Testis (tissue), 3 donors: ENCODE results near the gene HSH2D. TPM values are rescaled to one million over a fixed set of nuclear protein-coding genes. Genes with fewer than 3 reads are reported as not detected.

Experiments used
- DNase-seq: peaks from one replicate; pipeline ENCODE4 v3.0.0-alpha.2; 2019
- H3K27ac ChIP-seq, 2 donors: fragments of 200-600 bp; sonication (generic); one replicate each; pipeline ENCODE4 v1.5.1; 2019
- H3K27me3 ChIP-seq: fragments of 200-600 bp; sonication (generic); one replicate; pipeline ENCODE4 v1.5.1; 2019
- H3K36me3 ChIP-seq: fragments of 200-600 bp; sonication (generic); one replicate; pipeline ENCODE4 v1.5.1; 2017; ENCODE audit warnings: low read depth; ENCODE audit errors: missing control alignments
- H3K4me1 ChIP-seq: fragments of 200-600 bp; sonication (generic); one replicate; pipeline ENCODE4 v1.5.1; 2019
- H3K4me3 ChIP-seq, 2 donors: fragments of 200-600 bp; sonication (generic); one replicate each; pipeline ENCODE4 v1.5.1; 2017 to 2019
- H3K9me3 ChIP-seq: fragments of 200-600 bp; sonication (generic); one replicate; pipeline ENCODE4 v1.5.1; 2017
- CTCF ChIP-seq, 3 experiments: fragments of 450-650 bp in 2 of 3; fragments of 200-600 bp in 1 of 3; sonication (generic) in 1 of 3; IDR thresholded peaks; one replicate each; pipeline ENCODE4 v1.5.1; 2016 to 2019; ENCODE audit warnings: antibody characterized with exemption in 3 of 3, mild to moderate bottlenecking in 2 of 3, moderate library complexity in 1 of 3
- POLR2A ChIP-seq: fragments of 450-650 bp; IDR thresholded peaks from one replicate; pipeline ENCODE4 v1.6.1; 2017; ENCODE audit warnings: antibody characterized with exemption, mild to moderate bottlenecking, moderate library complexity
- WGBS, 2 donors: methylation state at CpG; one replicate each; pipeline ENCODE4 v1.1.5; 2018; 5-methylcytosine and 5-hydroxymethylcytosine counted together
- intact Hi-C: fragments of 100-400 bp; cut with DNase I; formaldehyde crosslinking; loops from one replicate; pipeline ENCODE4 v1.15.1; 2023; ENCODE audit warnings: low total_unique reads
- polyA plus RNA-seq: library from polyadenylated mRNA; stranded (reverse); fragments of 350-450 nt; fragmentation: Illumina TruSeq; extraction: RNeasy Lipid Tissue Mini Kit (QIAGEN cat#74804); gene quantifications from one replicate; pipeline ENCODE4 v1.2.3, GENCODE V29; 2014; ENCODE audit warnings: low read depth, low replicate concordance; ENCODE audit not compliant: insufficient read depth
- total RNA-seq, 2 donors: library from RNA; depleted of rRNA; stranded (reverse); fragments of >200 nt; gene quantifications; one replicate each; pipeline ENCODE4 v1.2.3, GENCODE V29; 2016

HSH2D gene
- total and polyA plus RNA-seq, 3 donors from 2014 or later = 0.55 to 1.6 (median 0.68) TPM

GRCh38 chr19:16133818-16134217 is 9.7 kb upstream of the HSH2D start:
- no peak overlapping the region for H3K4me3 ChIP-seq
- WGBS, 2 donors = 95 to 100% methylated on average over 2 to 4 of the region's 4 CpGs
- H3K27ac ChIP-seq = no peak overlapping the region
- no peaks in the 10 kb centered on the region for H3K36me3 ChIP-seq
- H3K27me3 ChIP-seq = no peaks in the 10 kb centered on the region
- intact Hi-C loops = no loop called here
- peaks cover 4% of the 10 kb centered on the region for H3K4me1 ChIP-seq
- TF ChIP-seq CTCF (IDR thresholded peaks at IDR 0.05) = no peak
- TF ChIP-seq POLR2A = no peak
- no peaks in the 10 kb centered on the region for H3K9me3 ChIP-seq
- no peak for DNase-seq

GRCh38 chr19:16134510-16134909 is 9.0 kb upstream of the HSH2D start:
- H3K27ac ChIP-seq = no peak overlapping the region
- no peaks in the 10 kb centered on the region for H3K27me3 ChIP-seq
- no peak overlapping the region for H3K4me3 ChIP-seq
- intact Hi-C loops = no loop called here
- TF ChIP-seq POLR2A = no peak
- TF ChIP-seq CTCF (IDR thresholded peaks at IDR 0.05) = no peak
- WGBS, 2 donors = 79 to 89% methylated on average over 7 of the region's 7 CpGs
- H3K36me3 ChIP-seq = no peaks in the 10 kb centered on the region
- peaks cover 4% of the 10 kb centered on the region for H3K4me1 ChIP-seq
- DNase-seq = no peak
- no peaks in the 10 kb centered on the region for H3K9me3 ChIP-seq

DNA sequence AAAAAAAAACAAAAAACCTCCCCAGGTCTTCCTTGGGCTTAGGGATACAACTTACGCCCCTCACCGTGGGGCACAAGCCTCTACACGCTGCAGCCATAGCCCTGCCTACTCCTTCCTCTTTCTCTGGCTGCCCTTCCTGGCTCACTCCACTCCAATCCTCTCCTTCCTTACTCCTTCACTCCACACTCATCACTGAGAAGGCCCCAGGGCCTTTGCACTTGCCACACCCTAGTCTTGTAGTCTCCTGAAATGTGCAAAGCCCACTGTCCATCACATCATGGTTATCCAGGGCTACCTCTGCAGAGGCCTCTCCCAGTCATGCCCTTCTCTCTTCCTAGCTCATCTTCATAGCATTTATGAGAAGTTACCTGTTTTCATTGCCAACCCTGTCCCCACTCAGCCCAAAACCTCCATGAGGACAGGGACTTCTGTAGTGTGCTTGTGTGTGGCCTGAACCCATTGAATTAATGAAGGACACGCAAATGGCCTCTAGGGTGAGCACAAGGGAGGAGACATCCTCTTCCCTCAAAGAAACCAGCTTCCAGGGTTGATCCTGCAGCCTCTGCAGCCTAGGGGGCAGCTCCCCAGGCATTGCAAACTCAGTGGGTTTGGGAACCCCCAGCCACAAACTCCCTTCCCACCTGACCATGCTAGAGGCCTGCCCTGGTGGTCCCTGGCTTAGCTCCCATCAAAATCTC is 7.9 kb upstream of the HSH2D start:
- Histone ChIP-seq H3K4me1 (peaks cover 4% of the 10 kb centered on the region), H3K4me3 (no peak overlapping the region), H3K36me3 (no peaks in the 10 kb centered on the region), H3K27ac (no peak overlapping the region), H3K9me3 (no peaks in the 10 kb centered on the region), H3K27me3 (no peaks in the 10 kb centered on the region)
- DNase-seq = no peak
- no peak for TF ChIP-seq POLR2A
- TF ChIP-seq CTCF (IDR thresholded peaks at IDR 0.05) = no peak
- WGBS, 2 donors = 95 to 96% methylated on average over 4 of the region's 4 CpGs
- intact Hi-C loops = no loop called here

DNA sequence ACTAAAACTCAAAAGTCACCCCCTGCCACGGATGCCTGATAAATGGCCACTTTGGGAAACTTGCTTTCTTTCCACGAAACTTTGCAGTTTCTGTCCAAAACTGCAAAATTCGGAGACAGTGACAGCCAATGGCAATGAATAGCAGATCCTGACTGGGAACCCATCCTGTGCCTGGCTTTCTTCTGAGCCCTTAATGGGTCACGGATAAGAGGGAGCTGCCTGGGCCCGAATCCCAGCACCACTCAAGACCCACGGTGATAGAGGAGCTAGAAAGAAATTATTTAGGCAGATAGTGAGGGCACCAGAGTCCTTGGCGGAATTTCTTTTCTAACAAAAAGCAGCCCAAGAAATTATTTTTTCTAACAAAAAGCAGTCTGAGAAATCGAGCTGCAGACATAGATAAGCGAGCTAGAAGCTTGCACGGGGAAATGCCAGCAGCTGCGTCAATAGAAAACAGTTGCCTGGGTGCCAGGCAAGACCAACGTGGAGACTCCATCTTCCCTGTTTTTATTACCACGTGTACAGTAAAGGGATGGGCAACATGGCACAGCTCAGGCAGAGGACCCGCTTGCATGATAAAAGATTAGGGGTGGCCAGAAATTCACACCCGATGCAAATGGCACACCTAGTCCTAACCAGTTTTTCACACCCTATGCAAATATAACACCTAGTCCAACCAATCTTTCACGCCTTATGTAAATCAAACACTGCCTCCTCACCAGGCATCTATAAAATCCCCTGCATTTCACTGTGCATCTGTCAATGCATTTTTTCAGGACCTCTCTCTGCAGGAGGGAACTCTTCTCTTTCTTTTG is 7.1 kb upstream of the HSH2D start:
- Histone ChIP-seq H3K4me1 (peaks cover 4% of the 10 kb centered on the region), H3K4me3 (no peak overlapping the region), H3K27me3 (no peaks in the 10 kb centered on the region), H3K9me3 (no peaks in the 10 kb centered on the region), H3K27ac (no peak overlapping the region), H3K36me3 (no peaks in the 10 kb centered on the region)
- intact Hi-C loops = no loop called here
- TF ChIP-seq CTCF (IDR thresholded peaks at IDR 0.05) (no peak), POLR2A (no peak)
- no peak for DNase-seq
- WGBS, 2 donors = 46 to 55% methylated on average over 15 to 16 of the region's 16 CpGs
